RKO (cell line): Measurements from ENCODE around the gene DNAJC27.

Experiments
- DNase-seq: peaks from one replicate; pipeline ENCODE4 v3.0.0-alpha.2; 2016; ENCODE audit warnings: low spot score

Gene DNAJC27

DNA sequence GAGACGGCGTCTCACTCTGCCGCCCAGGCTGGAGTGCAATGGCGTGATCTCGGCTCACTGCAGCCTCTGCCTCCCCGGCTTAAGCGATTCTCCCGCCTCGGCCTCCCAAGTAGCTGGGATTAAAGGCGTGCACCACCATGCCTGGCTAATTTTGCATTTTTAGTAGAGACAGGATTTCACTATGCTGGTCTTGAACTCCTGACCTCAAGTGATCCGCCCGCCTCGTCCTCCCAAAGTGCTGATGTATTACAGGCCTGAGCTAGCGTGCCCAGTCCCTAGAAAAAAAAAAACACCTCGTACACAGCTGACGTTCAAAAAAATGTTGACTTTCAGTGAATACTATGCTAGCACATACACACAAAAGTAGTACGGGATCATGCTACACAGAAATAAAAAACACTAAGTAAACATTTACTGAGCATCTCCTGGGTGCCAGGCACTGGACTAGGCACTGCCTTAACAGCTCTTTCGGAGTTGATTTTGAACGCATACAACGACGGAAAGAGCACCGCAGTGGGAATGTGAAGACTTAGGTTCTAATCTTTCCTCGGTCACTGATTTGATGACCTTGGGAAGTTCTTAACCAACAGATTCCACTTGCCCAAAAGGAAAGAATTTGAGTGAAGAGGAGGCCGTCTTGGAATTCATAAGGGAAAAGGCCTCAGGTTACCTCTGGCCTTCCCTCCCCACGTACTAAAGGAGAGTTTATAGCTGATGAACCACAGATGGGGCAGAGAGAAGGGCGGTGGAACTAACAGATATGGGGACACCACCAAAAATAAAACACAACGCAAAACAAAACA lies 1.1 kb downstream of the DNAJC27 start:
- peak; percentile 51 for DNase-seq

- no peak for DNase-seq
Observed at GRCh38 chr2:24969784-24970183, 2.0 kb downstream of the DNAJC27 start.

DNA sequence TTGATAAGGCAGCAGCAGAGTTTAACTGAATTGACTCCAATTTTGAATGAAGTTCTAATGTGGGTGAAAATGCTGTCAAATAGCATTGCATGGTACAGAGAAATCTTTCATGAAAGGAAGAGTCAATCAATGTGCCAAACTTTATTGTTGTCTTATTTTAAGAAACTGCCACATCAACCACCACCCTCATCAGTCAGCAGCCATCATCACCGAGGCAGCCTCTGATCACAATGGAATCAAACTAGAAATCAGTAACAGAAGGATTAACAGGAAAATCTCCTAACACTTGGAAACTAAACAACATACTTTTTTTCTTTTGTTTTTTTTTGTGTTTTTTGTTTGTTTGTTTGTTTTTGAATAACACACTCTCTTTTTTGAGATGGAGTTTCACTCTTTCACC lies 9.9 kb downstream of the DNAJC27 start:
- no peak for DNase-seq

GRCh38 chr2:24959761-24960160 lies 12.0 kb downstream of the DNAJC27 start:
- no peak for DNase-seq

GRCh38 chr2:24958411-24958935 lies 13.3 kb downstream of the DNAJC27 start:
- DNase-seq, result no peak

DNA sequence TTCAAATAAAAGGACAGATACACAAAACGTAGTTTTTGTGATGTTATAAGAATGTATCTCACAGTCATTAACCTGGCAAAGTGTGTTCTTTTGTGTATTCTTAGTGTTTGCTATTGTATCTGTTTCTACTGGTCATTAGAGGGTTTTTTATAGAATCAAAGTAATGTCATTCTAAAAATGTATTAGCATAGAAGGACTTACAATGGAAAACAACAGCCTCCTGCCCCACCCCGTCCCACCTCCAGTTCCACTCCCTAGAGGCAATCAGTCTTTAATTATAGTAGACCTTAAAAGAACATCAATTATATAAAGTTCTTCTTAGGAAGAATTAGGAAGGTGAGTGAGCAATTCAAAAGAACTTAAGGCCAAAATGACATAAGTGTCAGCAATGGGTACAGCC lies 13.8 kb downstream of the DNAJC27 start:
- DNase-seq, result no peak

DNA sequence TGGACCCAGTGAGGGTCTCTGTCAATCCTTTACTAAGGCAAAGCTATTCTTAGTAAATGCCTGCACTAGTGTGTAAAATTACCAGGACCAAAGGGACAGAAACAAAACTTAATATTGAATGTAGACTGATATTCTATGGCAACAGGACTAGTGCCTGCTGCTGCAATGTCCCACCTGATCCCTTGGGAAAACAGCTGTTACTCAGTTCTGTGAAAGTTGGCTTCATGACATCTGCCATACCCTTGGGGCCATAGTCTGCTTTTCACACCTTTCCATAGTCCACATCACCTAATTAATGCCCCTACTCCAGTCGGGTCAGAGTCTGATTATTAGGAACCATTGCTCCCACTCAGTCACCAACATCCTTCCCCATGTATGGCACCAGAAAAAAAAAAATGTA lies 14.5 kb downstream of the DNAJC27 start:
- no peak for DNase-seq

DNA sequence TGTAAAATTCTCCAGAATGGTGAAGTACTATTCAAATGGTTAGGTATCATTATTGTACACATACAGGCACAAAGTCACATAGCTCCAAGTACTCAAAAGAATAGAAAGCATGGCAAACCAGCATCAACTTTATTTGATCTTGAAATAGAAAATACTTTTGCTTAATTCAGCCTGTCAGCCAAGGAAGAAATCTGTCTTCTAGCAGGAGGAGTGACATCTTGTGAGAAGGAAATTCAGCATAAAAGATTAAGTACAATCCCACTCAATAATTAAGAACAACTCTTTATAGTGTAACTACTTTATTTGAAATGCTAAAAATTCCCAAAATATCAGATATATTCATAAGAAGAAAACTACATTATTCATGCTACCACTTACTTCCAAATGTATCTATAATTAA lies 15.8 kb downstream of the DNAJC27 start:
- no peak for DNase-seq

DNA sequence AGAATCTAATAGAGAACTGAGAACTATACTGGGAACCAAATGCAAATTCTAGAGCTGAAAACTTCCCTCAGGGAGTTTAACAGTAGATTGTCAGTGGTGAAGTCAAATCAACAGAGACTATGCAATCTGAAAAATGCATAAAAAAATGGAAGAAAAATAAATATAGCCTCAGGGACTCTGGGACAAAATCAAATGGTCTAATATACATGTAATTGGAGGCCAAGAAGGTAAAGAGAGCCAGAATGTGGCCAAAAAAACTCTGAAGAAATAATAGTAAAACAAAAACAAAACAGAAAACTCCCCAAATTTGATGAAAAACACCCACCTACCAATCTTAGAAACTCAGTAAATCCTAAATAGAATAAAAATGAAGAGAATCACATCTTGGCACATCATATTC lies 16.5 kb downstream of the DNAJC27 start:
- DNase-seq, result no peak

DNA sequence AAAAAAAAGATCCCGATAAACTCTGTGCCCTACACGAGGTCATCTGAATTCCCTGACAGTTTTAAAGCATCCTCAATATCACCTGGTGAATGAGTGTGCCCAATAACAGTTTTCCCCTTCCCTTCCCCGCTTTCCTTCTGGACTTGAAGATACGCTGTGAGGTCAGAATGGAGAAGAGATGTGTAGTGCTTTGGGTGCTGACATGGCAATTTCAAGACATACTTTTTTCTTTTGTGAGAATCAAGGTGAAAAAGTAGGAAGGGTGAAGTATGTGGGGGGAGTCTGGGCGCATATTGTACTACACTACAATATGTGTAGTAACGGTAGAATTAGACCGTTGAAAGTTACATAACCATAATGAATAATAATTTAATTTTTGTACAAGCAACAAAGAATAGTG lies 21.7 kb downstream of the DNAJC27 start:
- no peak for DNase-seq

- no peak for DNase-seq
Observed at GRCh38 chr2:24948506-24948905, 23.2 kb downstream of the DNAJC27 start.

- DNase-seq, result no peak
Observed at GRCh38 chr2:24947561-24948157, 24.1 kb downstream of the DNAJC27 start.

GRCh38 chr2:24945907-24946306 lies 25.8 kb downstream of the DNAJC27 start:
- peak; percentile 61 for DNase-seq

GRCh38 chr2:24943427-24944053 lies 28.2 kb downstream of the DNAJC27 start:
- no peak for DNase-seq

GRCh38 chr2:24939353-24939752 lies 32.4 kb downstream of the DNAJC27 start:
- DNase-seq, result no peak

GRCh38 chr2:24937236-24937635 lies 34.5 kb downstream of the DNAJC27 start:
- DNase-seq, result no peak

DNA sequence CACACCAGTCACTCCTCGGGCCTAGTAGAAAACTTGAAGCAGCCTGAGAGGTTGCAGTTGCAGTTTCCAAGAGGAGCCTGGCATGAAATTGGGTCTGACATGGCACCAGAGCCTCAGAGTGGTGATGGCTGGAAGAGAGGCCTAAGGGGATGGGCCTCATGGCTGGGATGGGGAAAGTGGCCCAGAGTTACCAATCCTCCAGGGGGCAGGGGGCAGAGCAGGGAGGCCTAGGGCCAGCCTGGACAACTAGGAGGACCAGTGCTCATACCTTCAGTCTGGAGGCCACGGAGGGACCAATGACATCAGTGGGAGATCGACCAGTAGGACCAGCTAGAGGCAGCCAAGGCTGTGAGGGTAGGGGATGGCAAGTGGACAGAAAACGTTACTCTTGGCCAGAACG lies 36.6 kb downstream of the DNAJC27 start:
- DNase-seq, result no peak

GRCh38 chr2:24932715-24933114 lies 39.0 kb downstream of the DNAJC27 start:
- no peak for DNase-seq

DNA sequence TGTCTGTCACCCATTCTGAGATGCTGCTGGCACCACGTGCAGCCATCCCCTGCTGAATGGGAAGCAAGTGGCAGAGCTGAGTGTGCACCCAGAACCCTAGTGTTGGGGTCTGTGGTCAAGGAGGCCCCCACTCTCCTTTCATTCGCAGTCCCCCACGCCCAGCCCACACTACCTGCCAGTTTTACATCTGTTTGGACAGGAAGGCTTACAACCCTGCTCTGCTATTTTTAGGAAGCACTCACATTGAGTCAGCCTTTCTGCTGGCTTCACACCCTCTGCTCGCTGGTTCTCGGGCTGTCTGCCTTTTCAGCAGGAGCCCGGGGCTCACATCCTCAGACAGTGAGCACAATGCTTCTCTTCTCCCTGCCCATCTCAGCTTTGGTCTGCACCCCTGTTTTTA lies 41.0 kb downstream of the DNAJC27 start:
- DNase-seq, result no peak

- DNase-seq, result no peak
Observed at GRCh38 chr2:24929230-24929629, 42.5 kb downstream of the DNAJC27 start.

- DNase-seq, result no peak
Observed at GRCh38 chr2:24928036-24928435, 43.7 kb downstream of the DNAJC27 start.

GRCh38 chr2:24926602-24927252 lies 45.0 kb downstream of the DNAJC27 start:
- DNase-seq, result no peak

DNA sequence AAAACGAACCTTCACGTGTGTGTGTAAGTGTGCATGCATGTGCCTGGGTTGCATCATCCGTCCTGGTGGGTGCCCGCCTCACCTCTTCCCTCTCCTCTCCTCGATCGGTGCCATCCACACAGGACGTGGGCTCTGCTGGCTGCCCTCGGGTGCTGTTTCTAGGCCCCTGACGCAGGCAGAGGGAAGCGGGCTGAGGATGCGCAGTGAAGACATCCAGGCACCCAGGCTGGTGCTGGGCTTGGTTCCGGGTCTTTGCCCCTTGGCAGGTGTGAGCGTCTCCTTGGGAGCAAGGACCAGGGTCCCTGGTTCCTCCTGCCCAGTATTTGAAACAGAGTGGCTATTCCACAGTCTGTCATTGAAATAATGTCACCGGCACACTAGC lies 45.5 kb downstream of the DNAJC27 start:
- DNase-seq, result no peak
